OCI-LY1 (cell line): ENCODE data around the gene C22orf39.

Experiments
- H2AFZ ChIP-seq: fragments of 200-600 bp; sonication (generic), shearing (Covaris generic); 2 replicates; pipeline ENCODE4 v1.6.0; 2014; ENCODE audit warnings: antibody characterized with exemption, mild to moderate bottlenecking, low read length
- H3F3A ChIP-seq: fragments of 200-600 bp; sonication (generic), shearing (Covaris generic); 2 replicates; pipeline ENCODE4 v1.6.0; 2014; ENCODE audit warnings: mild to moderate bottlenecking, antibody characterized with exemption, low read length, moderate library complexity; ENCODE audit not compliant: insufficient read depth
- H3K27ac ChIP-seq: fragments of 200-600 bp; sonication (generic); 2 replicates; pipeline ENCODE4 v1.5.1; 2014; ENCODE audit warnings: low read length, mixed run types, mild to moderate bottlenecking, low read depth; ENCODE audit not compliant: poor library complexity, severe bottlenecking
- H3K27me3 ChIP-seq: fragments of 200-600 bp; sonication (generic); 2 replicates; pipeline ENCODE4 v1.6.0; 2014; ENCODE audit warnings: antibody characterized with exemption, mild to moderate bottlenecking, low read length, moderate library complexity; ENCODE audit not compliant: insufficient read depth
- H3K36me3 ChIP-seq: fragments of 200-600 bp; sonication (generic); 2 replicates; pipeline ENCODE4 v1.6.1; 2014; ENCODE audit warnings: mild to moderate bottlenecking, antibody characterized with exemption, low read length, moderate library complexity, mixed read lengths; ENCODE audit not compliant: insufficient read depth
- H3K4me1 ChIP-seq: fragments of 200-600 bp; sonication (generic); 2 replicates; pipeline ENCODE4 v1.5.1; 2014; ENCODE audit warnings: mild to moderate bottlenecking, low read length, moderate library complexity; ENCODE audit not compliant: insufficient read depth, severe bottlenecking
- H3K4me2 ChIP-seq: fragments of 200-600 bp; sonication (generic), shearing (Covaris generic); 2 replicates; pipeline ENCODE4 v1.6.1; 2014; ENCODE audit warnings: low read length
- H3K4me3 ChIP-seq: fragments of 200-600 bp; sonication (generic); 2 replicates; pipeline ENCODE4 v1.5.1; 2014; ENCODE audit warnings: low read length, low read depth, mild to moderate bottlenecking, mixed read lengths; ENCODE audit not compliant: poor library complexity, severe bottlenecking
- H3K79me2 ChIP-seq: fragments of 200-600 bp; shearing (Covaris generic); 2 replicates; pipeline ENCODE4 v1.6.1; 2016; ENCODE audit warnings: mixed run types, low read length, mixed read lengths; ENCODE audit not compliant: insufficient read depth
- H3K9ac ChIP-seq: fragments of 200-600 bp; sonication (generic), shearing (Covaris generic); 2 replicates; pipeline ENCODE4 v1.6.1; 2014; ENCODE audit warnings: mild to moderate bottlenecking, low read length, mixed read lengths
- H3K9me2 ChIP-seq: fragments of 200-600 bp; sonication (generic), shearing (Covaris generic); 2 replicates; pipeline ENCODE4 v1.6.1; 2014; ENCODE audit warnings: low read depth, mild to moderate bottlenecking, low read length, mixed read lengths
- H3K9me3 ChIP-seq: fragments of 200-600 bp; shearing (Covaris generic); 2 replicates; pipeline ENCODE4 v1.6.1; 2014; ENCODE audit warnings: low read length, mixed read lengths
- H4K20me1 ChIP-seq: fragments of 200-600 bp; sonication (generic), shearing (Covaris generic); 2 replicates; pipeline ENCODE4 v1.6.0; 2016; ENCODE audit warnings: mild to moderate bottlenecking, low read length; ENCODE audit not compliant: insufficient read depth
- CTCF ChIP-seq: fragments of 200-600 bp; sonication (generic), shearing (Covaris generic); IDR thresholded peaks from 2 replicates; pipeline ENCODE4 v1.5.1; 2017; ENCODE audit warnings: mild to moderate bottlenecking, antibody characterized with exemption, low read length, moderate library complexity, mixed read lengths
- EZH2 ChIP-seq: fragments of 200-600 bp; sonication (generic), shearing (Covaris generic); IDR thresholded peaks from 2 replicates; pipeline ENCODE4 v1.8.0; 2017; ENCODE audit warnings: borderline replicate concordance, mixed run types, mild to moderate bottlenecking, antibody characterized with exemption, low read length, moderate library complexity, mixed read lengths

C22orf39 gene

DNA sequence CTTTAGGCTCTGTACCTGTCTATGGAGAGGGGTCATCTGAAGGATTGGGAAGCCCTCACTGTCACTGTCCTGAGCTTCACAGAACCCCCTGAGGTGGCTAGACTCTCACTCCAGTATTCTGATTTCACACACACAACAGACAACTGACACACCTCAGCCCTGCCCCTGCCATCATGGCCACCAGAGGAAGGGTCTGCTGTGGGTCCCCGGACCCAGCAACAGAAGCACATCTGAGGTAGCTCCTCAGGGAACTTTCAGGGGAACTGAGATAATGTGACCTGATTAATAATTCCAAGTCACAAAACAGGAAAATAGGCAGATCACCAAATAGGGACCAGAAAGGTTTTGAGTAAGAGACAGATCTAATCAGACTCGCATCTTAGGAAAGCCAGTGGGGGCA is 7.5 kb upstream of the C22orf39 start:
- Histone ChIP-seq H3K4me1 (no peaks in the 10 kb centered on the region), H3K27ac (no peak overlapping the region), H3K4me3 (no peak overlapping the region), H3K27me3 (no peaks in the 10 kb centered on the region), H3F3A (no peaks in the 10 kb centered on the region), H3K9me3 (no peaks in the 10 kb centered on the region), H4K20me1 (no peaks in the 10 kb centered on the region), H3K9ac (no peak overlapping the region), H3K9me2 (no peaks in the 10 kb centered on the region), H3K36me3 (peaks cover 85% of the 10 kb centered on the region), H2AFZ (no peak overlapping the region), H3K79me2 (no peaks in the 10 kb centered on the region), H3K4me2 (no peak overlapping the region)
- TF ChIP-seq CTCF = no peak
- no peak for TF ChIP-seq EZH2

DNA sequence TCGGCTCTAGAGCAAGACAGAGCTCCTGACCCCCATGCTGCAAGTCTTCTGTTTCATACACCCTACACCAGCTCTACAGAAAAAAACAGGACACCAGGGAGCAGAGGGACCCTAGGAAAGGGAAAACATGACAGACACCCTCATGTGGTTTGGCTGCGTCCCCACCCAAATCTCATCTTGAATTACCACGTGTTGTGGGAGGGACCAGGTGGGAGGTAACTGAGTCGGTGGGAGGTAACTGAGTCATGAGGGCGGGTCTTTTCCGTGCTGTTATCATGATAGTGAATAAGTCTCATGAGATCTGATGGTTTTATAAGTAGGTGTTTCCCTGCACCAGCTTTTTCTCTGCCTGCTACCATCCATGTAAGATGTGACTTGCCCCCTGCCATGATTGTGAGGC is 6.6 kb upstream of the C22orf39 start:
- H3K27ac ChIP-seq = no peak overlapping the region
- no peaks in the 10 kb centered on the region for H3K9me2 ChIP-seq
- H3K4me3 ChIP-seq = no peak overlapping the region
- TF ChIP-seq EZH2 (no peak), CTCF (no peak)
- H3K36me3 ChIP-seq = peaks cover 81% of the 10 kb centered on the region
- H3K27me3 ChIP-seq = no peaks in the 10 kb centered on the region
- H3K4me2 ChIP-seq = no peak overlapping the region
- H3K4me1 ChIP-seq = peaks cover under 1% of the 10 kb centered on the region
- H3K79me2 ChIP-seq = no peaks in the 10 kb centered on the region
- no peaks in the 10 kb centered on the region for H3K9me3 ChIP-seq
- H3F3A ChIP-seq = no peaks in the 10 kb centered on the region
- no peak overlapping the region for H2AFZ ChIP-seq
- no peak overlapping the region for H3K9ac ChIP-seq
- H4K20me1 ChIP-seq = no peaks in the 10 kb centered on the region

- Histone ChIP-seq H3F3A (no peaks in the 10 kb centered on the region), H3K4me2 (no peak overlapping the region), H3K27ac (no peak overlapping the region), H3K9me3 (no peaks in the 10 kb centered on the region), H3K4me3 (no peak overlapping the region), H4K20me1 (no peaks in the 10 kb centered on the region), H3K9ac (no peak overlapping the region), H3K79me2 (no peaks in the 10 kb centered on the region), H2AFZ (no peak overlapping the region), H3K36me3 (peaks cover 78% of the 10 kb centered on the region), H3K27me3 (no peaks in the 10 kb centered on the region), H3K4me1 (peaks cover 4% of the 10 kb centered on the region), H3K9me2 (no peaks in the 10 kb centered on the region)
- TF ChIP-seq EZH2 = no peak
- TF ChIP-seq CTCF = no peak
These were observed 6.2 kb upstream of the C22orf39 start for GRCh38 chr22:19453718-19454117.
